Right lobe of liver (tissue), 6 donors: Measurements from ENCODE around the gene PTBP3. TPM values are rescaled to one million over a fixed set of nuclear protein-coding genes. Genes with fewer than 3 reads are reported as not detected.

ENCODE experiments used
- ATAC-seq, 4 donors: fragments of 200-7000 bp; cut with Tn5 transposase; one replicate each; pipeline ENCODE4 v1.9.1; 2020; ENCODE audit warnings: mild to moderate bottlenecking in 4 of 4, moderate library complexity in 4 of 4
- DNase-seq, 3 donors: peaks; one replicate each; pipeline ENCODE4 v3.0.0-alpha.2; 2020
- H3K27ac ChIP-seq, 3 donors: fragments of 200-600 bp; one replicate each; pipeline ENCODE4 v1.8.0; 2022
- H3K27me3 ChIP-seq, 2 donors: fragments of 200-600 bp; one replicate each; pipeline ENCODE4 v1.8.0; 2022
- H3K36me3 ChIP-seq, 4 donors: fragments of 200-600 bp; sonication (generic) in 1 of 4; one replicate each; pipeline versions ENCODE4 v1.5.1 to v1.8.0; 2017 to 2022; ENCODE audit warnings: control low read depth in 1 of 4
- H3K4me1 ChIP-seq, 4 donors: fragments of 200-600 bp; sonication (generic) in 1 of 4; one replicate each; pipeline versions ENCODE4 v1.5.1 to v1.8.0; 2017 to 2022; ENCODE audit warnings: control low read depth in 1 of 4
- H3K4me3 ChIP-seq, 3 donors: fragments of 200-600 bp; one replicate each; pipeline ENCODE4 v1.8.0; 2022
- H3K9me3 ChIP-seq, 4 donors: fragments of 200-600 bp; sonication (generic) in 1 of 4; one replicate each; pipeline versions ENCODE4 v1.5.1 to v1.8.0; 2017 to 2022; ENCODE audit warnings: control low read depth in 1 of 4
- POLR2A ChIP-seq: fragments of 450-650 bp; IDR thresholded peaks from one replicate; pipeline ENCODE4 v1.6.1; 2017; ENCODE audit warnings: antibody characterized with exemption, mild to moderate bottlenecking
- WGBS: methylation state at CpG from one replicate; pipeline ENCODE4 v1.1.6; 2018; ENCODE audit warnings: low coverage, low lambda C conversion rate; ENCODE audit not compliant: insufficient coverage; ENCODE audit errors: missing lambda C conversion rate; 5-methylcytosine and 5-hydroxymethylcytosine counted together
- intact Hi-C, 2 donors: fragments of 100-400 bp; cut with DNase I; formaldehyde crosslinking; loops; one replicate each; pipeline versions ENCODE4 v1.11.2 to v1.14.1; 2022
- total RNA-seq, 6 experiments: library from RNA; depleted of rRNA in 2 of 6; stranded (reverse); fragments of >200 nt in 2 of 6; fragmentation: NEBNext Ultra II Directional in 3 of 6; extraction: Animal tissue kit (Norgen Biotek cat#: 25700) in 3 of 6; gene quantifications; one replicate each; pipeline versions ENCODE4 v1.1.0 to v1.2.4, GENCODE V29; 2016 to 2023
- TF ChIP-seq, protein P1 (sequence below), 4 donors: fragments of 200-600 bp in 3 of 4; fragments of 450-650 bp in 1 of 4; IDR thresholded peaks; one replicate each; pipeline versions ENCODE4 v1.5.1 to v1.8.0; 2016 to 2022; ENCODE audit warnings: antibody characterized with exemption in 4 of 4, mild to moderate bottlenecking in 2 of 4
- donor health status: DM: no; HTN: yes; CAD: no.
- donor health status: DM: no; HTN: no; CAD: no.
- donor health status: DM: no; HTN: no; CAD: no.
- donor health status: DM: no; HTN: yes; CAD: no.
- donor health status: DM: no; HTN: yes; CAD: no.

The PTBP3 gene
- total RNA-seq, 6 experiments from 2014 or later: 16.3 to 29.9 (median 19.3) TPM

DNA sequence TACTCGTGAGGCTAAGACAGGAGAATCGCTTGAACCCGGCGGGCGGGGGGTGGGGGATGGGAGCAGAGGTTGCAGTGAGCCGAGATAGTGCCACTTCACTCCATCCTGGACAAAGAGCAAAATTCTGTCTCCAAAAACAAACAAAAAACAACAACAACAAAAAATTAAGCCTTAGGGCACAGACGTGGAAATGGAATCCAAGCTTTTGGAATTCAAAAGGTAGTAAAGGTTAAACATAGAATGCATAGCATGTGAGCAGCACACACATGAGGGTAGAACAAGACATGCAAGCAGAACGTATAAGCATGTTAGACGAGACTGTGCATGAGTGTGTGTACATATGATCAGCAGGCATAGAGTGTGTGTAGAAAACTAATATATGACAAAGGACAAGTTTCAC, 68.0 kb downstream of the PTBP3 start:
- ATAC-seq (no peak), DNase-seq (no peak)
- H3K27ac ChIP-seq: no peak overlapping the region
- H3K4me3 ChIP-seq: no peak overlapping the region
- no peaks in the 10 kb centered on the region for H3K9me3 ChIP-seq
- peaks cover 0 to 13% (median 0%) of the 10 kb centered on the region in 4 donors for H3K36me3 ChIP-seq
- H3K4me1 ChIP-seq: no peaks in the 10 kb centered on the region
- TF ChIP-seq, protein P1, sequence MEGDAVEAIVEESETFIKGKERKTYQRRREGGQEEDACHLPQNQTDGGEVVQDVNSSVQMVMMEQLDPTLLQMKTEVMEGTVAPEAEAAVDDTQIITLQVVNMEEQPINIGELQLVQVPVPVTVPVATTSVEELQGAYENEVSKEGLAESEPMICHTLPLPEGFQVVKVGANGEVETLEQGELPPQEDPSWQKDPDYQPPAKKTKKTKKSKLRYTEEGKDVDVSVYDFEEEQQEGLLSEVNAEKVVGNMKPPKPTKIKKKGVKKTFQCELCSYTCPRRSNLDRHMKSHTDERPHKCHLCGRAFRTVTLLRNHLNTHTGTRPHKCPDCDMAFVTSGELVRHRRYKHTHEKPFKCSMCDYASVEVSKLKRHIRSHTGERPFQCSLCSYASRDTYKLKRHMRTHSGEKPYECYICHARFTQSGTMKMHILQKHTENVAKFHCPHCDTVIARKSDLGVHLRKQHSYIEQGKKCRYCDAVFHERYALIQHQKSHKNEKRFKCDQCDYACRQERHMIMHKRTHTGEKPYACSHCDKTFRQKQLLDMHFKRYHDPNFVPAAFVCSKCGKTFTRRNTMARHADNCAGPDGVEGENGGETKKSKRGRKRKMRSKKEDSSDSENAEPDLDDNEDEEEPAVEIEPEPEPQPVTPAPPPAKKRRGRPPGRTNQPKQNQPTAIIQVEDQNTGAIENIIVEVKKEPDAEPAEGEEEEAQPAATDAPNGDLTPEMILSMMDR (IDR thresholded peaks at IDR 0.05): no peak
- TF ChIP-seq POLR2A: no peak
- 91% methylated on average over 8 of the region's 9 CpGs for WGBS
- intact Hi-C loops: no loop called here
- H3K27me3 ChIP-seq: no peaks in the 10 kb centered on the region

DNA sequence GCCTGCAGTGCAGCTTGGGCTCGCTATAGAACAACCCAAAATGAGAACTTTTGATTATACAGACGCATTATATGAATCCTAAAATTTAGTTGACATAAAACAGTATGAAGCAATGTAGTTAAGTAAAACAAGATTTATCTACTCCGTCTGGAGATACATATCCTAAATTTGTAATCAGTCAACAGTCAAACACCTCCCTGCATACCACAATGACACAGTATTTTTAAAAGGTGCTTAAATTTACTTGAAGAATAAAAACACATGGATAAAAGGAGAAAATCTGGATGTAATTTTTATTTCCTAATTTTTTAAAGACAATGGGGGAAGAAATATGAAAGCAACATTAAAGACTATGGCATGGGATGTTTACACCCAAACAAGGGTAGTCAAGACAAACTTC, 70.8 kb downstream of the PTBP3 start:
- ATAC-seq (no peak), DNase-seq (no peak)
- no peak for TF ChIP-seq POLR2A
- TF ChIP-seq, protein P1 (IDR thresholded peaks at IDR 0.05): no peak
- Histone ChIP-seq H3K27me3 (no peaks in the 10 kb centered on the region), H3K36me3 (peaks cover 0 to 9% (median 0%) of the 10 kb centered on the region in 4 donors), H3K27ac (no peak overlapping the region), H3K4me1 (no peaks in the 10 kb centered on the region), H3K9me3 (no peaks in the 10 kb centered on the region), H3K4me3 (no peak overlapping the region)
- WGBS: 88% methylated on average over 3 of the region's 3 CpGs
- intact Hi-C loops: no loop called here

DNA sequence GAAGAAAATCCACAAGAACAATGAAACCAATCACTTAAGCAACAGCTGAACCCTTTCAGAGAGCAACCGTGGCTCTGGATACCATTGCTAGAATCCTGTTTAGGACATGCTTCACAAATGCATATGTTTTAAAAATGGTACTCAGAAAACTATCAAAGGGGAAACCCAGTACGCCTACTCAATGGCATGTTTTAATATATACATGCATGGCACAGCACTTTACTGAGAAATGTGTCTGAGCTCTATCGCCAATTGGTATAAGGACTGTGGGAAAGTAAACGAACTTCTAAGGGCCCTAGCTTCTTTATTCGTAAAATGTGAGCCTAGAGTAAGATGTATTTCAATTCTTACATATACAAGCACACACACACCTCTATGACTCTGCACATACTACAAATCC, 72.3 kb downstream of the PTBP3 start:
- intact Hi-C loops: no loop called here
- no peak for TF ChIP-seq POLR2A
- TF ChIP-seq, protein P1 (IDR thresholded peaks at IDR 0.05): no peak
- 96% methylated on average over 5 of the region's 5 CpGs for WGBS
- ATAC-seq (no peak), DNase-seq (no peak)
- Histone ChIP-seq H3K27me3 (no peaks in the 10 kb centered on the region), H3K4me1 (no peaks in the 10 kb centered on the region), H3K4me3 (no peak overlapping the region), H3K27ac (no peak overlapping the region), H3K36me3 (no peaks in the 10 kb centered on the region), H3K9me3 (no peaks in the 10 kb centered on the region)

DNA sequence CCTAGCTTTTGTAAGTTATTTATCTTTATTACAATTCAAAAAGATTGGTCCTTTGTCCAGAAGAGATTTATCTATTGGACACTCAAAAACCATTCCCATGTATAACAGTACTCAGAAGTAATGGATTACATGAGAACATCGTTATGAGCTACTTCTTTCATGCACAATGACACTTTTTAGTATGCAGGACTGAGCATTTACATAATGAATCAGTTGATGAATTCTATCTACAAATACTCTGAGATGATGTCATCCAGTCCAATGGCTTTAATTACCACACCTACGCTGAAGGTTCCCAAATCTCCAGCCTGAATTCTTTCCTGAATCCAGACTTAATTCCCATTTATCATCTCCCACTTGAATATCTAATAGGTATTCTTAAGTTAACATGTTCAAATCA, 75.3 kb downstream of the PTBP3 start:
- Histone ChIP-seq H3K36me3 (no peaks in the 10 kb centered on the region), H3K9me3 (no peaks in the 10 kb centered on the region), H3K4me1 (no peaks in the 10 kb centered on the region), H3K4me3 (no peak overlapping the region), H3K27me3 (no peaks in the 10 kb centered on the region), H3K27ac (no peak overlapping the region)
- intact Hi-C loops: no loop called here
- DNase-seq: no peak
- 100% methylated on average over 1 of the region's 2 CpGs for WGBS
- TF ChIP-seq, protein P1 (IDR thresholded peaks at IDR 0.05): no peak
- TF ChIP-seq POLR2A: no peak
- ATAC-seq: no peak

DNA sequence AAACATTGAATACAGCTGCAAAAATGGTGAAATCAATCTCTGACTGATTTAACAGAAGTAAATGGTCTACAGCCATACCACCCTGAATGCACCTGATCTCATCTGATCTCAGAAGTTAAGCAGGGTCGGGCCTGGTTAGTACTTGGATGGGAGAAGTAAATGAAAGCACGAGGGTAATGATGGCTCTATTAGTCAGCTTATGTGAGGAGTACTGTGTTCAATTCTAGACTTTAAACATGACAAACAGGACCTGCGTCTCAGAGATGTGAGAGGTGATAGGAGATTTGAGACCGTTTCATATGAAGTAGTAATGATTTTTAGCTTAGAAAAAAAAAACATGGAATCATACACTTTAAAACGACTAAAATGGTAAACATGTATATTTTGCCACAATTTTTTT, 81.2 kb downstream of the PTBP3 start:
- TF ChIP-seq POLR2A: no peak
- no peaks in the 10 kb centered on the region for H3K9me3 ChIP-seq
- H3K27me3 ChIP-seq: no peaks in the 10 kb centered on the region
- intact Hi-C loops: no loop called here
- H3K36me3 ChIP-seq: peaks cover 0 to 3% (median 0%) of the 10 kb centered on the region in 4 donors
- H3K4me1 ChIP-seq: no peaks in the 10 kb centered on the region
- DNase-seq (no peak), ATAC-seq (no peak)
- H3K27ac ChIP-seq: no peak overlapping the region
- 87% methylated on average over 5 of the region's 5 CpGs for WGBS
- no peak overlapping the region for H3K4me3 ChIP-seq
